Loucy (cell line): ENCODE measurements around the gene DQX1.

ENCODE experiments used
- H2AFZ ChIP-seq: fragments of 200-600 bp; sonication (generic); 2 replicates; pipeline ENCODE4 v1.6.0; 2016; ENCODE audit warnings: antibody characterized with exemption, mild to moderate bottlenecking, low read length, moderate library complexity
- H3F3A ChIP-seq: fragments of 200-600 bp; 2 replicates; pipeline ENCODE4 v1.6.0; 2016; ENCODE audit warnings: antibody characterized with exemption, low read depth, mild to moderate bottlenecking
- H3K27me3 ChIP-seq: fragments of 200-600 bp; sonication (generic); 2 replicates; pipeline ENCODE4 v1.6.1; 2014; ENCODE audit warnings: low read length, mild to moderate bottlenecking; ENCODE audit not compliant: insufficient read depth, poor library complexity, severe bottlenecking
- H3K36me3 ChIP-seq: fragments of 200-600 bp; sonication (generic); 2 replicates; pipeline ENCODE4 v1.6.1; 2016; ENCODE audit warnings: low read length; ENCODE audit not compliant: insufficient read depth
- H3K4me1 ChIP-seq: fragments of 200-600 bp; sonication (generic); 2 replicates; pipeline ENCODE4 v1.5.1; 2014; ENCODE audit warnings: low read length, mild to moderate bottlenecking; ENCODE audit not compliant: insufficient read depth, poor library complexity, severe bottlenecking
- H3K4me2 ChIP-seq: fragments of 200-600 bp; sonication (generic); 2 replicates; pipeline ENCODE4 v1.6.0; 2014; ENCODE audit warnings: antibody characterized with exemption, low read length, low read depth, mild to moderate bottlenecking; ENCODE audit not compliant: poor library complexity, severe bottlenecking
- H3K4me3 ChIP-seq: fragments of 200-600 bp; sonication (generic); 2 replicates; pipeline ENCODE4 v1.5.1; 2014; ENCODE audit warnings: low read length, mild to moderate bottlenecking, mixed read lengths; ENCODE audit not compliant: poor library complexity, severe bottlenecking
- H3K79me2 ChIP-seq: fragments of 200-600 bp; sonication (generic); 2 replicates; pipeline ENCODE4 v1.6.1; 2014; ENCODE audit warnings: low read length; ENCODE audit not compliant: insufficient read depth
- H3K9ac ChIP-seq: fragments of 200-600 bp; sonication (generic); 2 replicates; pipeline ENCODE4 v1.6.0; 2014; ENCODE audit warnings: mild to moderate bottlenecking, low read depth, low read length, moderate library complexity; ENCODE audit not compliant: poor library complexity, severe bottlenecking
- H3K9me2 ChIP-seq: fragments of 200-600 bp; sonication (generic); replicated peaks from 2 replicates; pipeline ENCODE4 v1.6.1; 2016; ENCODE audit warnings: low read depth, low read length, mixed read lengths
- H3K9me3 ChIP-seq: fragments of 200-600 bp; sonication (generic); 2 replicates; pipeline ENCODE4 v1.6.1; 2014; ENCODE audit warnings: mild to moderate bottlenecking, antibody characterized with exemption, low read length, low read depth; ENCODE audit not compliant: insufficient read depth
- H4K20me1 ChIP-seq: fragments of 200-600 bp; sonication (generic); 2 replicates; pipeline ENCODE4 v1.6.0; 2014; ENCODE audit warnings: antibody characterized with exemption, low read length, mild to moderate bottlenecking; ENCODE audit not compliant: insufficient read depth, poor library complexity, severe bottlenecking
- CTCF ChIP-seq: fragments of 200-600 bp; sonication (generic); conservative IDR thresholded peaks from 2 replicates; pipeline ENCODE4 v1.5.1; 2014; ENCODE audit warnings: mild to moderate bottlenecking, antibody characterized with exemption, low read length
- EZH2phosphoT487 ChIP-seq: fragments of 200-600 bp; IDR thresholded peaks from 2 replicates; pipeline ENCODE4 v1.6.1; 2018; ENCODE audit warnings: antibody characterized with exemption, mild to moderate bottlenecking, moderate library complexity, borderline replicate concordance

DQX1 gene

GRCh38 chr2:74474899-74475298 is 51.1 kb downstream of the DQX1 start:
- TF ChIP-seq CTCF: peak; percentile 56
- no peak for TF ChIP-seq EZH2phosphoT487
- no peak overlapping the region for H3K9ac ChIP-seq
- peaks cover 6% of the 10 kb centered on the region; the same call in 1 of the 2 replicates for H3K36me3 ChIP-seq
- H3K4me1 ChIP-seq: peaks cover 24% of the 10 kb centered on the region
- no peaks in the 10 kb centered on the region for H3K9me3 ChIP-seq
- no peaks in the 10 kb centered on the region for H3K27me3 ChIP-seq
- H4K20me1 ChIP-seq: no peaks in the 10 kb centered on the region
- no peak overlapping the region for H2AFZ ChIP-seq
- peaks cover 25% of the 10 kb centered on the region for H3K79me2 ChIP-seq
- H3K4me3 ChIP-seq: no peak overlapping the region
- H3K9me2 ChIP-seq: no peaks in the 10 kb centered on the region
- H3K4me2 ChIP-seq: no peak overlapping the region
- H3F3A ChIP-seq: peaks cover 5% of the 10 kb centered on the region; the same call in 1 of the 2 replicates

- Histone ChIP-seq H3K4me1 (peaks cover 20% of the 10 kb centered on the region), H3K4me3 (no peak overlapping the region), H3K4me2 (no peak overlapping the region), H2AFZ (no peak overlapping the region), H3K27me3 (no peaks in the 10 kb centered on the region), H3K36me3 (peaks cover 6% of the 10 kb centered on the region; the same call in 1 of the 2 replicates), H3F3A (peaks cover 5% of the 10 kb centered on the region; the same call in 1 of the 2 replicates), H3K9ac (no peak overlapping the region), H3K79me2 (peaks cover 20% of the 10 kb centered on the region), H4K20me1 (no peaks in the 10 kb centered on the region), H3K9me2 (no peaks in the 10 kb centered on the region), H3K9me3 (no peaks in the 10 kb centered on the region)
- TF ChIP-seq EZH2phosphoT487: no peak
- TF ChIP-seq CTCF: no peak
Measured at GRCh38 chr2:74474481-74474880, 51.5 kb downstream of the DQX1 start.

GRCh38 chr2:74472945-74473258 is 53.1 kb downstream of the DQX1 start:
- H3K4me1 ChIP-seq: peaks cover 16% of the 10 kb centered on the region
- H3K9ac ChIP-seq: peak overlapping the region; percentile 86
- H3K79me2 ChIP-seq: peaks cover 14% of the 10 kb centered on the region; the same call in 1 of the 2 replicates
- no peak for TF ChIP-seq CTCF
- TF ChIP-seq EZH2phosphoT487: no peak
- no peaks in the 10 kb centered on the region for H3K9me3 ChIP-seq
- H4K20me1 ChIP-seq: no peaks in the 10 kb centered on the region
- H3K36me3 ChIP-seq: peaks cover 6% of the 10 kb centered on the region; the same call in 1 of the 2 replicates
- H3F3A ChIP-seq: peaks cover 5% of the 10 kb centered on the region; the same call in 1 of the 2 replicates
- no peaks in the 10 kb centered on the region for H3K27me3 ChIP-seq
- H3K4me3 ChIP-seq: peak overlapping the region; percentile 86
- H2AFZ ChIP-seq: peak overlapping the region; percentile 71
- peak overlapping the region; percentile 92 for H3K4me2 ChIP-seq
- H3K9me2 ChIP-seq: no peaks in the 10 kb centered on the region
